NCI-H774 (cell line): ENCODE measurements around the gene SPECC1L.

Experiments used
- DNase-seq: peaks from one replicate; lab custom pipeline; 2025; lab: John Stamatoyannopoulos, UW

SPECC1L gene

GRCh38 chr22:24325105-24325757 lies 54.6 kb downstream of the SPECC1L start:
- DNase-seq: peak; percentile 18

- DNase-seq: no peak
These were observed 55.6 kb downstream of the SPECC1L start for GRCh38 chr22:24326266-24326665.

- DNase-seq: no peak
These were observed 57.2 kb downstream of the SPECC1L start for GRCh38 chr22:24327832-24328231.

- DNase-seq: no peak
These were observed 58.8 kb downstream of the SPECC1L start for GRCh38 chr22:24329453-24329852.

- no peak for DNase-seq
These were observed 60.0 kb downstream of the SPECC1L start for GRCh38 chr22:24330636-24331035.

GRCh38 chr22:24331468-24332440 lies 61.1 kb downstream of the SPECC1L start:
- no peak for DNase-seq

GRCh38 chr22:24333301-24333700 lies 62.7 kb downstream of the SPECC1L start:
- DNase-seq: no peak

- DNase-seq: no peak
These were observed 64.9 kb downstream of the SPECC1L start for GRCh38 chr22:24335496-24335895.

GRCh38 chr22:24337894-24338645 lies 67.4 kb downstream of the SPECC1L start:
- DNase-seq: no peak

GRCh38 chr22:24338726-24339451 lies 68.3 kb downstream of the SPECC1L start:
- no peak for DNase-seq

- DNase-seq: no peak
These were observed 68.8 kb downstream of the SPECC1L start for GRCh38 chr22:24339452-24339747.

GRCh38 chr22:24341627-24342026 lies 71.0 kb downstream of the SPECC1L start:
- no peak for DNase-seq

GRCh38 chr22:24350627-24351026 lies 80.0 kb downstream of the SPECC1L start:
- no peak for DNase-seq

GRCh38 chr22:24353121-24353520 lies 82.5 kb downstream of the SPECC1L start:
- no peak for DNase-seq

- no peak for DNase-seq
These were observed 84.9 kb downstream of the SPECC1L start for GRCh38 chr22:24355574-24355973.

- no peak for DNase-seq
These were observed 86.9 kb downstream of the SPECC1L start for GRCh38 chr22:24357547-24357946.

- no peak for DNase-seq
These were observed 87.6 kb downstream of the SPECC1L start for GRCh38 chr22:24358105-24358836.

GRCh38 chr22:24359452-24360120 lies 89.0 kb downstream of the SPECC1L start:
- DNase-seq: no peak

- no peak for DNase-seq
These were observed 91.5 kb downstream of the SPECC1L start for GRCh38 chr22:24361976-24362646.

- DNase-seq: no peak
These were observed 92.6 kb downstream of the SPECC1L start for GRCh38 chr22:24363243-24363642.
